ENCODE results near the gene NAT8L.

Gene NAT8L

DNA sequence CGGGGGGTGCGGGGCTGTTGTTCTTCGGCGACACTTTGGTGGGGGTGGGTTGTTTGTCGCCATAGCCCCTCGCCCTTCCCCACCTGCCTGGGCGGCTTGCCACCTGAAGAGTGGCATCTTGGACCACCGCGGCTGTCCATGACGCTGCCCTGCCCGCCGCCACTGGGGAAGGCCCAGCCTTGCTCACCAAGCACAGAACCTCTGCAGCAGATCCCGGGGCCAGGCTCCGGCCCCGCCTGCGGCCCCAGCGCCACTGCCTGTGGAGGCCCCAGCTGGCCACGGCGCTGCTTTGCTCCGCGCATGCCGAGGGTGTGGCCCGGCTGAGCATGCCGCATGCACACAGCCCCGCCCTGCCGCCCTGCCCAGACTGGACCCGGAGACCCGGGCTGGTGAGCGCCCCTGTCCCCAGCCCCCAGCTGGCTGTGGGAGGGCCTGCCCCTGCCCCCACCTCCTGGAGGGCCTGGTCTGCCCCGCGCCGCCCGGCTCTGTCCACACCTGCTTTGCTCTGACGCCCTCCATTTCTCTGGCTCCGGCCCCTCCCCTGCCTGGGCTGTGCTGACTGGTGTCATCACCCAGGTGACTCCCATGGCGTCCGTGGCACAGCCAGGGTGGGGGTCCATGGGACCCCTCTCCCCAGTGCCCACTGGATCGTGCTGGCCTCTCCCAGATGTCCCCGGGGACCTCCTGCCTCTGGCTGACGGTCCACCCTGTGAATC is 5.3 kb downstream of the NAT8L start:
- no peak for DNase-seq (ENCODE audit: low read depth)

GRCh38 chr4:2065106-2065930 is 6.2 kb downstream of the NAT8L start:
- no peak for DNase-seq (ENCODE audit: low read depth)

GRCh38 chr4:2066011-2066551 is 7.0 kb downstream of the NAT8L start:
- DNase-seq (ENCODE audit: low read depth), result no peak

- no peak for DNase-seq (ENCODE audit: low read depth)
Observed at GRCh38 chr4:2066571-2067445, 7.7 kb downstream of the NAT8L start.

- DNase-seq (ENCODE audit: low read depth), result no peak
Observed at GRCh38 chr4:2067446-2068197, 8.5 kb downstream of the NAT8L start.

DNA sequence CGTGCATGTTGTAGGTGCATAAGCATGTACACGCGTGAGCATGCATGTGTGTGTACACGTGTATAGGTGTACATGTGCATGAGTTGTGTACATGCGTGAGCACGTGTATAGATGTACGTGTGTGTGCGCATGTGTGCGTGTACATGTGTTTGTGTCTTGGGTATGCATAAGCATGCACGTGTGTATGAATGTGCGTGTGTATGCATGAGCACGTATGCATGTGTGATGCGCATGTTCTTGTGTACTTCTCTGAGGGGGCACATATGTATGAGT is 9.0 kb downstream of the NAT8L start:
- DNase-seq (ENCODE audit: low read depth), result no peak

GRCh38 chr4:2068566-2068965 is 9.4 kb downstream of the NAT8L start:
- DNase-seq (ENCODE audit: low read depth), result no peak

GRCh38 chr4:2069161-2069971 is 10.2 kb downstream of the NAT8L start:
- no peak for DNase-seq (ENCODE audit: low read depth)

DNA sequence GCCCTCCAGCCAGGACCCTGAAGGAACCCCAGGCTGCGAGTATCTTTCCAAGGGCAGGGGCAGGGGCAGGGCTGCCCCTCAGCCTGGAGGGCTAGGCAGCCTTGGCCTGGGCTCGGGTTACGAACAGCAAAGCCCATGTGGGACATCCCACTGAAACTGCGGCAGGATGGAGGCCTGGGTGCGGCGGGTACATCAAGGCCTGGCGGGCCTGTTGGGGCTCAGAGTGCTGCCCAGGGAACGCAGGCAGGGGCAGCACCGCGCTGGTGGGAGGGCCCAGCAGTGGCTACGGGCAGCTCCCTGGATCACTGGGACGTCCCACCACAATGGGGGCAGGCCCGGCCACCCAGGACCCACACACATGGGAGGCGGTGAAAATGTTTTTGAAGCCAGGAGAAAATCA is 10.9 kb downstream of the NAT8L start:
- DNase-seq (ENCODE audit: low read depth), result no peak

GRCh38 chr4:2070421-2071251 is 11.5 kb downstream of the NAT8L start:
- DNase-seq (ENCODE audit: low read depth), result no peak

- no peak for DNase-seq (ENCODE audit: low read depth)
Observed at GRCh38 chr4:2071252-2071911, 12.3 kb downstream of the NAT8L start.

DNA sequence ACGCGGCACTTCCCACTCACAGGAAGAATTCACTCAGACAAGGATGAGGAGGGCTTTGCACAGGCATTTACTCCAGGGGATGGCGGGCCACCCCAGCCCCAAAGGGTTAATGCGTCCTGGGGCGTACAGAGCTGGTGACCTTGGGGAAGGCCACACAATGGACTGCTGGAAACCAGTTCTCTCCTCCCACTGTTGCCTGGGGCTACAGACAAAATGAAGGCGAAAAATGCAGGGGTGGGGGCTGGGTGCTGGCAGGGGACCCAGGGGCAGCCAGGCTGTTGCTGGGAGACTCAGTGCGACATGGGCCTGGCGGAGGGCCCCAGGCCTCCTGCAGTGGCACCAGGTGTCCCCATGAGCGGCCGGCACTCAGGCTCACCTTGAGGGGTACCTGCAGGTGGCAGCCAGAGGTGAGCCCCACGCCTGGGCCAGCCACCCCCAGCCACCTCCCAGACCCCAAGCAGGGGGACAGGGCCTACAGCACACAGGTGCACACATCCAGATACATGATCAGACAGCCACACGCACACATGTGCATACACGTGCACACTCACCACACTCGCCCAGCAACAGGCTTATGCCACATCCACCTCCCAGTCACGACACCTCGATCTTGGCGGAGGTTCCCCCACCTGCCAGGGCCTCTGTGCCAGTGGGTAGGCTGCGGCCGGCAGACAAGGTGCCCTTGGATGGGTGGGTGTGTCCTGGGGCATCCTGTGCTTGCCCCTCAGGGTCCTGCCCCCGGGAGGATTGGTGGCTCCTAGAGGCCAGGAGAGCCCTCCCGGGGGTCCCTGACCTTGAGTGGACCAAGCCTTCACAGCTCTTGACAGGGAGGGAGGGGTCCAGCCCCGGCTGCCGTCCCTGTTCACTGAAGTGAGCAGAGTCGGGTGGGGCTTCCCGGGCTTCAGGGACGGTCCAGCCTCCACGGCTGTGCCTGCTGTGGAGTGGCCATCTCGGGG is 13.1 kb downstream of the NAT8L start:
- no peak for DNase-seq (ENCODE audit: low read depth)

GRCh38 chr4:2072971-2073807 is 14.1 kb downstream of the NAT8L start:
- no peak for DNase-seq (ENCODE audit: low read depth)

GRCh38 chr4:2073808-2074481 is 14.8 kb downstream of the NAT8L start:
- no peak for DNase-seq (ENCODE audit: low read depth)

GRCh38 chr4:2074588-2074987 is 15.5 kb downstream of the NAT8L start:
- no peak for DNase-seq (ENCODE audit: low read depth)

GRCh38 chr4:2075171-2075986 is 16.3 kb downstream of the NAT8L start:
- DNase-seq (ENCODE audit: low read depth), result no peak
